Measurements from ENCODE around the gene EFTUD2.

The EFTUD2 gene

GRCh38 chr17:44844390-44844830 lies 54.8 kb downstream of the EFTUD2 start:
- no peak for TF ChIP-seq GATA3 (IDR thresholded peaks at IDR 0.05; ENCODE audit: low read depth, low read length)
- TF ChIP-seq GATA2 (IDR thresholded peaks at IDR 0.05; ENCODE audit: low read depth, low read length) = no peak

GRCh38 chr17:44842748-44843147 lies 56.5 kb downstream of the EFTUD2 start:
- TF ChIP-seq GATA3 (IDR thresholded peaks at IDR 0.05; ENCODE audit: low read depth, low read length) = no peak

GRCh38 chr17:44840936-44841335 lies 58.3 kb downstream of the EFTUD2 start:
- TF ChIP-seq GATA2 (IDR thresholded peaks at IDR 0.05; ENCODE audit: low read depth, low read length) (no peak), GATA3 (IDR thresholded peaks at IDR 0.05; ENCODE audit: low read depth, low read length) (no peak)

DNA sequence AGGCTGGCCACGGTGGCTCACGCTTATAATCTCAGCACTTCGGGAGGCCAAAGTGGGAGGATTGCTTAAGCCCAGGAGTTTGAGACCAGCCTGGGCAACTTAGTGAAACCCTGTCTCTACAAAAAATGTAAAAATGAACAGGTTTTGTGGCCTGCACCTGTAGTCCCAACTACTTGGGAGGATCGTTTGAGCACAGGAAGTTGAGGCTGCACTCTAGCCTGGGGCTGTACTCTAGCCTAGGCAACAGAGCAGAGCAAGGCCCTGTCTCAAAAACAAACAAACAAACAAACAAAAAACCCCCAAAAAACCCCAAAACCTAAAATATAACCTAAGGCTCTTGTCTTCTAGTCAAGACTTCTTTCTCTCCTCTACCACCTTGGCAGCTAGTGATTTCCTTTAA lies 59.0 kb downstream of the EFTUD2 start:
- TF ChIP-seq GATA3 (IDR thresholded peaks at IDR 0.05; ENCODE audit: low read depth, low read length) = no peak
- no peak for TF ChIP-seq GATA2 (IDR thresholded peaks at IDR 0.05; ENCODE audit: low read depth, low read length)

DNA sequence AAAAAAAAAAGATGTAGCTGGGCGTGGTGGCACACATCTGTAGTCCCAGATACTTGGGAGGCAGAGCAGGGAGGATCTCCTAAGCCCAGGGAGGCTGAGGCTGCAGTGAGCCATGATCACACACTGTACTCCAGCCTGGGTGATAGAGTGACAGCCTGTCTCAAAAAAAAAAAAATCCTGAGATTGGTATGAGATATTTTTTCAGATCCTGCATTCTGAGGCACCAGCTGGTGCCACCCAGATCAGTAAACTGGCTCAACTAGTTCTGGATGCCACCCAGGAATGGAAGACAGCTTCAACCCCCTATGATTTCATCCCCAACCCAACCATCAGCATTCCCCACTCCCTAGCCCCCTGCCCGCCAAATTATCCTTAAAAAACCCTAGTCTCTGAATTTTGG lies 62.0 kb downstream of the EFTUD2 start:
- TF ChIP-seq GATA2 (IDR thresholded peaks at IDR 0.05; ENCODE audit: low read depth, low read length) (no peak), GATA3 (IDR thresholded peaks at IDR 0.05; ENCODE audit: low read depth, low read length) (no peak)

- TF ChIP-seq GATA3 (IDR thresholded peaks at IDR 0.05; ENCODE audit: low read depth, low read length) (no peak), GATA2 (IDR thresholded peaks at IDR 0.05; ENCODE audit: low read depth, low read length) (no peak)
Measured at GRCh38 chr17:44832805-44833204, 66.4 kb downstream of the EFTUD2 start.

GRCh38 chr17:44831371-44831770 lies 67.9 kb downstream of the EFTUD2 start:
- TF ChIP-seq GATA3 (IDR thresholded peaks at IDR 0.05; ENCODE audit: low read depth, low read length) = no peak
- no peak for TF ChIP-seq GATA2 (IDR thresholded peaks at IDR 0.05; ENCODE audit: low read depth, low read length)

DNA sequence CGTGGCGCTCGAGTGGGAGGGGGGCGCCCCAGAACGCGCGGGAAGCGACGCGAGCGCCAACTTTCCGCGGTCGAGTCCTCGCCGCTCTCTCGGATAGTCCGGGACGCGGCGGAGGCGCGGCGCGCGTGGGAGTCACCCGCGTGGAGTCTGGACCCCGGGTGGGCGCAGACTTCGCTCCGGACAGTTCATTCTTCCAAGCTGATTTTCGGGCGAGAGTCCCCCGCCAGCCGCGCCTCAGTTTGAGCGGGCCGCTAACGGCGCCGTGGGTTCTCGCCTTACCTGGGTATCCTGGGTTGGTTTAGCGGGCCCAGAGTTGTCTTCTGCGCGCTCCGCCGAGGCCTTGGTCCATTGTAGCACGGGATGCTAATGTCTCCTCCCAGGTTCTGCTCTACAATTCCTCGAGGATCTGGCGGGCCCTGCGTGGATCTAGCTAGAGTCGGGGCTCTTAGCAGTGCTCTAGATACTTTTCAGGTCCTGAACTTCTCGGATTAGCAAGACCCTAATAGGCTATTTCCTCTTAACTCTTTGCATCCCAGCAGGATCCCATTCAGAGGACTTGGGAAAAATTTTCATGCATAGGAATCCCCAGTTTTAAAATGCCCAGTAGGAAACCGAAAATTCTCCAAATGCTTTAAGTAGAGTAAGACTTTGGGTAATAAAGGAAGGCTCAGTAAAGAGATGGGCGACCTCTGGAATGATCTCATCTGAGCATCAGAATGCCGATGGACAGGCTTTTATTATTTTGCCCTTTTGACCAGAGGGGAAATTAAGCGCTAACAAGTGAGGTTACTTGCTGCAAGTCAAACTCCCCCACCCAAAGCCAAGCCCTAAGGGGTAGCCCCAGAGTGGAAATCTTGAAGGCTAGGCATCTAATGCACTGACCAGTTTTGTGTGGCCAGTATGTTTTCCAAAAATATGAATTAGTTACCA lies 68.6 kb downstream of the EFTUD2 start:
- TF ChIP-seq GATA3 (IDR thresholded peaks at IDR 0.05; ENCODE audit: low read depth, low read length) (no peak), GATA2 (IDR thresholded peaks at IDR 0.05; ENCODE audit: low read depth, low read length) (no peak)

DNA sequence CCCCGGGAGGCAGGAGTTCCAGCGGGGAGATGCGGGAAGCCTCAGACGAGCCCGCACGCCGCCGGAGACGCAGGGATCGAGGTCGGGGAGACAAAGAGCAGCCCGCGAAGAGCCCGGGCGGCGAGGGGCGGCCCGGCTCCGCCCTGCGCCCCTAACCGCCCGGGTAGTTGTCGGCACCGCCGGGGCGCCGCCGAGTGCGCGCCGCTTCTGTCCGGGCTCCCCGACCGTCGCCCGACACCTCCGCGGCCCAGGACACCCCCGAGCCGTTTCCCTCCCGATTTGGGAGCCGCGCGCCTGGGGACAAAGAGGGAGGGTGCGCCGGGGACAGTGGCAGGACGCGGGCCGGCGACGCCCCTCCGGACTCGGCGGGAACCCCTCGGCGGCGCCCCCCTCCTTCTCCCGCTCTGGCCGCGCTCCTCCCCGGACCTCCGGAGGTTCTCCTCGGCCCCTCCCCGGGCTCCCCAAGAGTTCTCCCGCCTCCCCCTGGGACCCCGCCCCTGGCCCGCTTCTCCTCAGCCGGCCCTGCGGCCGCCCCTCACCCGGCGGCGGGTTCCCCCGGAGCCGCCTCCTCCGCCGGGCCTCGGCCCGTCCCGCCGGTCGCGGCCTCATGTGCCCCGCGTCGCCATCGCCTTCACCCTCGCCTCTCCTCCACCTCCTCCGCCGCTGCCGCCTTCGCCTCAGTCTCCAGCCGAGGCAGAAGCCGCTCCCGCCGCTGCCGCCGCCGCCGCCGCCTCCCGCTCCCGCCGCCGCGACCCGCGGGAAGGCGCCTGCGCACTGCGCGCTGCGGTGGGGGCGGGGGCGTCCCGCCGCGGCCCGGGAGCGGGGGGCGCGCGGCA lies 69.5 kb downstream of the EFTUD2 start, which contains the start of gene GJC1:
Gene GJC1 (minus strand): TSS at position 765 of the 836 bp plus-strand sequence. CDS start 24,470 bp downstream, outside the sequence.
- no peak for TF ChIP-seq GATA2 (IDR thresholded peaks at IDR 0.05; ENCODE audit: low read depth, low read length)
- TF ChIP-seq GATA3 (IDR thresholded peaks at IDR 0.05; ENCODE audit: low read depth, low read length) = no peak

DNA sequence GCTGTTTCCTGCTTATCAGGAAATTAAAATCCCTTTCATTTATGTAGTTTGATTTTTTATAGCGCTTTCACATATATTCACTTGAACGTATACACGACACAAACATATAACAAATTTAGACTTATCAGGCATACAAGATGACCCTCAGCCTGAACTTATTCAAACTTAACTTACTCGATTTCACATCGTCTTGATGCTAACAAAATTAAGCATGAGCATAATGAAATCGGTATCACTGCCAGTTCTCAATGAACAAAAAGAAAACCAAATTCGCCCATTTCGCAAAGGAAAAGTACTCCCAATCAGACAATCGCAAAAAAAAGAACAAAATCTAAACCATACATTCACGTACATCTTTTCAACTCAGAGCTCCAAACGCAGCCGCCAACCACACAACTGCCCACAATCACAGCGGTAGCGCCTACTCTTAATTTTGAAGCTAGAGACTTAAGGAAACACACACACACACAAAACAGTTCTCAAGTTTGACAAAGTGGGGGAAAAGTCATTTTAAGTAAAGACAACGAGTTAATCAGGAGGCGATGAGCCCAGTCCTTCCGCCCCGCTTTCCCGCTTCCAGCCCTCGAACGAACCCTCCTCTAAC lies 70.2 kb downstream of the EFTUD2 start:
- TF ChIP-seq GATA3 (IDR thresholded peaks at IDR 0.05; ENCODE audit: low read depth, low read length) (no peak), GATA2 (IDR thresholded peaks at IDR 0.05; ENCODE audit: low read depth, low read length) (no peak)

- TF ChIP-seq GATA2 (IDR thresholded peaks at IDR 0.05; ENCODE audit: low read depth, low read length) = no peak
- TF ChIP-seq GATA3 (IDR thresholded peaks at IDR 0.05; ENCODE audit: low read depth, low read length) = no peak
Measured at GRCh38 chr17:44827863-44828262, 71.4 kb downstream of the EFTUD2 start.

DNA sequence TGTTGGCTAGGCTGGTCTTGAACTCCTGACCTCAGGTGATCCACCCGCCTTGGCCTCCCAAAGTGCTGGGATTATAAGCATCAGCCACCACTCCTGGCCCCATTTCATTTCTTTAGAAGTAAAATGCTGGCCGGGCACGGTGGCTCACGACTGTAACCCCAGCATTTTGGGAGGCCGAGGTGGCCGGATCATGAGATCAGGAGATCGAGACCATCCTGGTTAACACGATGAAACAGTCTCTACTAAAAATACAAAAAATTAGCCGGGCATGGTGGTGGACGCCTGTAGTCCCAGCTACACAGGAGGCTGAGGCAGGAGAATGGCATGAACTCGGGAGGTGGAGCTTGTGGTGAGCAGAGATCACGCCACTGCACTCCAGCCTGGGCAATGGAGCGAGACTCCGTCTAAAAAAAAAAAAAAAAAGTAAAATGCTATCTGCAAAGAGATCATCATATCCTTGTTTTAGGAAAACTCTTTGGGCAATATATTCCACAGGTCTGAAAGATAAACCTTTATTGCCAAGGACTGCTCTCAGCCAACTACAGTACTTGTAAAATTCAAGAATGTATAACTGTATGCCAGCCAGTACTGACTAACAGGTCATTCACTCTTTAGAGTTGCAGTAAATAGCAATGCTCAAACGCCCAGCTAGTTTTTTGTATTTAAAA lies 73.0 kb downstream of the EFTUD2 start:
- no peak for TF ChIP-seq GATA2 (IDR thresholded peaks at IDR 0.05; ENCODE audit: low read depth, low read length)
- no peak for TF ChIP-seq GATA3 (IDR thresholded peaks at IDR 0.05; ENCODE audit: low read depth, low read length)

- TF ChIP-seq GATA3 (IDR thresholded peaks at IDR 0.05; ENCODE audit: low read depth, low read length) = no peak
- no peak for TF ChIP-seq GATA2 (IDR thresholded peaks at IDR 0.05; ENCODE audit: low read depth, low read length)
Measured at GRCh38 chr17:44820631-44821212, 78.5 kb downstream of the EFTUD2 start.
